HEK293 (cell line): ENCODE results near the gene VKORC1.

Experiments
- HIC1 ChIP-seq: fragments of 450-650 bp; formaldehyde crosslinking; IDR thresholded peaks from 2 replicates; pipeline ENCODE4 v1.5.1; 2016; ENCODE audit warnings: missing biosample characterization, missing genetic modification characterization
- HOXA7 ChIP-seq: sonication (generic); formaldehyde crosslinking; IDR thresholded peaks from 2 replicates; pipeline ENCODE4 v1.8.1; 2022; ENCODE audit warnings: missing genetic modification reagents, borderline replicate concordance
- INSM2 ChIP-seq: fragments of 450-650 bp; formaldehyde crosslinking; IDR thresholded peaks from 2 replicates; pipeline ENCODE4 v1.5.1; 2016; ENCODE audit warnings: missing biosample characterization, missing genetic modification characterization
- SCRT2 ChIP-seq: fragments of 450-650 bp; formaldehyde crosslinking; IDR thresholded peaks from 2 replicates; pipeline ENCODE4 v1.5.1; 2016; ENCODE audit warnings: missing biosample characterization, missing genetic modification characterization
- YY2 ChIP-seq: fragments of 450-650 bp; formaldehyde crosslinking; IDR thresholded peaks from 2 replicates; pipeline ENCODE4 v1.5.1; 2016; ENCODE audit warnings: missing biosample characterization, missing genetic modification characterization
- ZBTB8A ChIP-seq: fragments of 450-650 bp; formaldehyde crosslinking; IDR thresholded peaks from 2 replicates; pipeline ENCODE4 v1.5.1; 2016; ENCODE audit warnings: missing biosample characterization, missing genetic modification characterization
- ZFHX2 ChIP-seq: fragments of 450-650 bp; formaldehyde crosslinking; conservative IDR thresholded peaks from 2 replicates; pipeline ENCODE4 v1.5.1; 2016; ENCODE audit warnings: missing biosample characterization, missing genetic modification characterization
- ZNF132 ChIP-seq: fragments of 450-650 bp; formaldehyde crosslinking; IDR thresholded peaks from 2 replicates; pipeline ENCODE4 v1.5.1; 2017; ENCODE audit warnings: missing biosample characterization, missing genetic modification characterization, borderline replicate concordance
- ZNF148 ChIP-seq: fragments of 450-650 bp; formaldehyde crosslinking; IDR thresholded peaks from 2 replicates; pipeline ENCODE4 v1.5.0; 2017; ENCODE audit warnings: missing biosample characterization, missing genetic modification characterization, borderline replicate concordance
- ZNF19 ChIP-seq: fragments of 450-650 bp; formaldehyde crosslinking; IDR thresholded peaks from 2 replicates; pipeline ENCODE4; 2016; ENCODE audit warnings: missing biosample characterization, missing genetic modification characterization, low read depth
- ZNF211 ChIP-seq: fragments of 450-650 bp; formaldehyde crosslinking; IDR thresholded peaks from 2 replicates; pipeline ENCODE4 v1.5.1; 2016; ENCODE audit warnings: low read depth, missing biosample characterization, missing genetic modification characterization
- ZNF280D ChIP-seq: fragments of 450-650 bp; formaldehyde crosslinking; IDR thresholded peaks from 2 replicates; pipeline ENCODE4 v1.5.1; 2016; ENCODE audit warnings: missing biosample characterization, missing genetic modification characterization
- ZNF423 ChIP-seq: fragments of 450-650 bp; formaldehyde crosslinking; IDR thresholded peaks from 2 replicates; pipeline ENCODE4 v1.5.1; 2016; ENCODE audit warnings: missing biosample characterization, missing genetic modification characterization
- ZNF510 ChIP-seq: fragments of 450-650 bp; formaldehyde crosslinking; IDR thresholded peaks from 2 replicates; pipeline ENCODE4 v1.5.1; 2018; ENCODE audit warnings: mild to moderate bottlenecking, missing genetic modification characterization, missing biosample characterization; ENCODE audit not compliant: insufficient replicate concordance
- ZNF521 ChIP-seq: fragments of 450-650 bp; formaldehyde crosslinking; IDR thresholded peaks from 2 replicates; pipeline ENCODE4 v1.5.1; 2017; ENCODE audit warnings: missing biosample characterization, mild to moderate bottlenecking, missing genetic modification characterization
- ZNF555 ChIP-seq: fragments of 450-650 bp; formaldehyde crosslinking; conservative IDR thresholded peaks from 2 replicates; pipeline ENCODE4 v1.5.1; 2017; ENCODE audit warnings: missing biosample characterization, mild to moderate bottlenecking, missing genetic modification characterization, inconsistent platforms
- ZNF571 ChIP-seq: fragments of 450-650 bp; formaldehyde crosslinking; IDR thresholded peaks from 2 replicates; pipeline ENCODE4 v1.5.0; 2017; ENCODE audit warnings: missing biosample characterization, missing genetic modification characterization
- ZNF580 ChIP-seq: fragments of 450-650 bp; formaldehyde crosslinking; IDR thresholded peaks from 2 replicates; pipeline ENCODE4 v1.5.1; 2016; ENCODE audit warnings: missing biosample characterization, missing genetic modification characterization
- ZNF600 ChIP-seq: fragments of 450-650 bp; formaldehyde crosslinking; IDR thresholded peaks from 2 replicates; pipeline ENCODE4 v1.5.1; 2016; ENCODE audit warnings: missing biosample characterization, missing genetic modification characterization
- ZNF626 ChIP-seq: fragments of 450-650 bp; sonication (Bioruptor Pico); formaldehyde crosslinking; IDR thresholded peaks from 2 replicates; pipeline ENCODE4 v1.5.1; 2018; ENCODE audit warnings: missing biosample characterization, missing genetic modification characterization, inconsistent platforms
- ZNF660 ChIP-seq: fragments of 450-650 bp; IDR thresholded peaks from 2 replicates; pipeline ENCODE4 v1.5.1; 2018; ENCODE audit warnings: missing biosample characterization, mild to moderate bottlenecking, missing genetic modification characterization
- ZNF670 ChIP-seq: fragments of 450-650 bp; formaldehyde crosslinking; IDR thresholded peaks from 2 replicates; pipeline ENCODE4 v1.5.1; 2016; ENCODE audit warnings: missing biosample characterization, missing genetic modification characterization, low read depth
- ZNF692 ChIP-seq: fragments of 450-650 bp; formaldehyde crosslinking; IDR thresholded peaks from 2 replicates; pipeline ENCODE4 v1.5.1; 2016; ENCODE audit warnings: missing biosample characterization, missing genetic modification characterization
- ZNF837 ChIP-seq: fragments of 450-650 bp; formaldehyde crosslinking; IDR thresholded peaks from 2 replicates; pipeline ENCODE4 v1.5.1; 2016; ENCODE audit warnings: missing biosample characterization, missing genetic modification characterization
- ZSCAN18 ChIP-seq: fragments of 450-650 bp; formaldehyde crosslinking; IDR thresholded peaks from 2 replicates; pipeline ENCODE4 v1.5.1; 2016; ENCODE audit warnings: missing biosample characterization, missing genetic modification characterization
- ZSCAN4 ChIP-seq: fragments of 450-650 bp; formaldehyde crosslinking; IDR thresholded peaks from 2 replicates; pipeline ENCODE4 v1.5.1; 2017; ENCODE audit warnings: missing biosample characterization, missing genetic modification characterization

Gene VKORC1

GRCh38 chr16:31105677-31106213 is 11.1 kb upstream of the VKORC1 start (continued):
- TF ChIP-seq ZNF571 (no peak), ZNF132 (tag by site-specific recombination) (no peak), ZNF555 (tag by site-specific recombination) (no peak), ZSCAN18 (tag by site-specific recombination) (no peak), SCRT2 (tag by site-specific recombination) (no peak), ZNF580 (no peak), ZNF280D (tag by site-specific recombination) (no peak), ZNF660 (no peak), ZBTB8A (peak; percentile 76), ZNF670 (tag by site-specific recombination) (no peak), ZNF692 (tag by site-specific recombination) (no peak), ZNF626 (tag by site-specific recombination) (no peak), ZNF148 (tag by site-specific recombination) (no peak), ZNF600 (tag by site-specific recombination) (peak; percentile 93), ZNF423 (no peak), ZSCAN4 (tag by site-specific recombination) (no peak), HIC1 (tag by site-specific recombination) (no peak), ZNF211 (tag by site-specific recombination) (no peak), ZFHX2 (tag by site-specific recombination) (0 out of 2 replicates have a peak, but pooled peaks have one; percentile 25), ZNF510 (tag by site-specific recombination) (no peak), ZNF19 (tag by site-specific recombination) (no peak), HOXA7 (CRISPR knock-in tag) (no peak), INSM2 (tag by site-specific recombination) (0 out of 2 replicates have a peak, but pooled peaks have one; percentile 34), YY2 (tag by site-specific recombination) (no peak), ZNF521 (no peak), ZNF837 (tag by site-specific recombination) (no peak)
